NCI-H748 (cell line): ENCODE measurements around the gene SPC24.
"Not testable (repeated sequence)": the region's sequence is repeated elsewhere in the genome, so short reads cannot be mapped to it uniquely, and the experiment has no call there.

Experiments used
- DNase-seq: peaks from one replicate; lab custom pipeline; 2025; ENCODE audit not compliant: unreplicated experiment; lab: John Stamatoyannopoulos, UW

Gene SPC24

GRCh38 chr19:11192957-11193939, 37.7 kb upstream of the SPC24 start:
- DNase-seq: no peak

GRCh38 chr19:11191934-11192333, 36.4 kb upstream of the SPC24 start:
- DNase-seq: no peak

DNA sequence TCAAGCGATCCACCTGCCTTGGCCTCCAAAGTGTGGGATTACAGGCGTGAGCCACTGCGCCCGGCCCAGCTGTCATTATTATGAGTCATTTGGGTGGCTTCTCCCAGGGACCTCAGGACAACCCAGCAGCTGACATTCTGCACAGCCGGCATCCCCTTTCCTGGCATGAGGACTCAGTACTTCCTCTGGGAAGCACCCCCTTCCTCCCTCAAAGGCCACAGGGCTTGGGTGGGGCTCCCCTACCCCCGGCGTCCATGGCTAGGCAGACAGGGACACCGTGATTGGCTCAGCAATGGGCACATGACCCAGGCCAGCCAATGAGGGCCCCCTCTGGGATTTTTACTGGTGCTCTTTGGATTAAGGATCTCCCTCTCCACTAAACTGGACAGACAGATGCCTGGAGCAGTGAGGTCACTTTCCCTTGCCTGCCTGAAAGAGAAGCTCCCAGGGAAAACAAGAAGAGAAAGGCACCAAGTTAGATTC, 35.7 kb upstream of the SPC24 start:
- no peak for DNase-seq

DNA sequence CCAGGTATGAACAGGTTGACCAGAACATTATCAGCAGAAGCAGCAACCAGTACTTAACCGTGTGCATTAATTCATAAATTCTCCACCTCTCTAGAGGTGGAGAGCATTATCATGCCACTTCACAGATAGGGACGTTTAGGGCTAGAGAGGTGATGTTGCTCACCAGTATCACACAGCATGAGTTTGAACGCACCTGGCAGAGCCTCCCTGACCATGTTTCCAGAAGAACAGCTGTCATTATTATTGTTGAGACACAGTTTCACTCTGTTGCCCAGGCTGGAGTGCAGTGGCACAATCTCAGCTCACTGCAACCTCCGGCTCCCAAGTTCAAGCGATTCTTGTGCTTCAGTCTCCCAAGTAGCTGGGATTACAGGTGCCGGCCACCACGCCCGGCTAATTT, 34.9 kb upstream of the SPC24 start:
- no peak for DNase-seq

DNA sequence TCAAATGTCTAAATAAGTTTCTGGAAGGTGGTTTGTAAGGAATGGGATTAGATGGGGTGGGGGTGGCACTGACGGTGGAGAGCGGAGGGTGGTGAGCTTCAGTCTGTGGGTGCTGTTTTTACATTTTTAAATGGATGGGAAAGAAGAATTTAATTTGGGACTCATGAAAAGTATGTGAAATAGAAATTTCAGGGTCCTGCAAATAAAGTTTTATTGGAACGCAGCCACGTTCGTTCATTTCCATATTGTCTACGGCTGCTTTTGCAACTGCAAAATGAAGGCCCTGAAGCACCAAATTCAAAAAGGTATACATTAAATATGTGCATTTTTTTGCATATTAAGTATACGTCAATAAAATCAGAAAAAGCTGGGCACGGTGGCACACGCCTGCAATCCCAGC, 31.9 kb upstream of the SPC24 start:
- no peak for DNase-seq

DNA sequence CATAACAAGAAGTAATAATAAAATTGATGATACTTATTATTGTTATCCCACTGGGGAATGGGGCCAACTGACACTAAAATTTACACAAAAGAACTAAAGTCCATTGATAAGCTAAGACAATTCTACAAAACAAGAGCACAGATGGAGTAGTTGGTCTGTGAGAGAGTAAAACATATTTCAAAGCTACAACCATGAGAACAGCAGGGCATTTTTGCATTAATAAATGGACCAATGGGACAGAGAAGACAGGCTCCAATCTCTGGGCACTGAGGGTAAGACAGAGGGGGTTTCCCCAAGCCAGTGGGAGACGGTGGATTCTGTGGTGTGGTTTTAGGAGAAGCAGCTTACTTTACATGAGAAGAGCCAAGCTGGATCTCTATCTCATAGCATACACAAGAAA, 27.4 kb upstream of the SPC24 start:
- no peak for DNase-seq

DNA sequence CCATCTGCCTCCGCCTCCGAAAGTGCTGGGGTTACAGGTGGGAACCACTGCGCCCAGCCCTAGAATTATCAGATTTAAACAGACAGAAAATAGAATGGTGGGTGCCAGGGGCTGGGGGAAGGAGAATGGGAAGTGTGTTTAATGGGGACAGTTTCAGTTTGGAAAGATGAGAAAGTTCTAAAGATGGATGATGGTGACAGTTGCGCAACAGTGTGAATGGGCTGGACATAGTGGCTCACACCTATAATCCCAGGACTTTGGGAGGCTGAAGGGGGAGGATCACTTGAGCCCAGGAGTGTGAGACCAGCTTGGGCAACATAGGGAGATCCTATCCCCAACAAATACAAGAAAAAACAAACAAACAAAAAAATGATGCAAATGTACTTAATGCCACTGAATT, 25.9 kb upstream of the SPC24 start:
- no peak for DNase-seq

GRCh38 chr19:11180975-11181374, 25.4 kb upstream of the SPC24 start:
- DNase-seq: not testable (repeated sequence)

DNA sequence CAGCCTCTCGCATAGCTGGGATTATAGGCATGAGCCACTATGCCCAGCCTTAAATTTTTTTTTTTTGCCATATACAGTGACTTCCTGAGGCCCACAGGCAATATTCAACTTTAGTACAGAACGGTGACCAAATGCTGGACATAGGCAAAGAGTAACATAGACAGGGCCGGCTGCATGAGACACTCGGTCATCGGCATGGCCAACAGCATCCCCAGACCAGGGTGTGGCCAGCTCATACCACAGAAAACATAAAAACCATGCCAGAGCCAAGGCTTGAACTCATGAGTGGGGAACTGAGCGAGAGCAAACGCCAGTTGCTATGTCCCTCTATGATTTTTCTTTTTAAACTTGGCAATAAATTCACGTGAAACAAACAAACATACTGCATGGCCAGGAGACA, 24.8 kb upstream of the SPC24 start:
- no peak for DNase-seq

DNA sequence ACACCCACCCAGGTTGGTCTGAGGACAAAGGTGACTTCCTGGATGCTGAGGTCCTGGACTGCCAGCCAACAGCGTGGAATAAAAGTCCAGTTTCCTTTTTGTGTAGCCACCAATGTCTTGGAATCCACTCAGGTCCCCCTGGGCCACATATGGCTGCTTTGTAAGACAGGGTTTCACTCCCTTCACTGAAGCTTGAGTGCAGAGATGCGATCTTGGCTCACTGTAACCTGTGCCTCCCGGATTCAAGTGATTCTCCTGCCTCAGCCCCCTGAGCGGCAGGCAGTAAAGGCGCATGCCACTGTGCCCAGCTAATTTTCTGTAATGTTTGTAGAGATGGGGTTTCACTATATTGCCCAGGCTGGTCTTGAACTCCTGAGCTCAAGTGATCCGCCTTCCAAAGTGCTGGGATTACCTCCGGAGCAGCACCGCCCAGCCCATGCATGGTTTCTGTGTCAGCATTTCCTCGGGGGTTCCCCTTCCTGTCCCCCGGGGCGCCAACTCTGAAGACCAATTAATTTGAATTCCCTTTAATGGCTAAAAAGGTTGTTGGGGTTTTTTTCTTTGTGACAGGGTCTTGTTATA, 24.2 kb upstream of the SPC24 start:
- no peak for DNase-seq

DNA sequence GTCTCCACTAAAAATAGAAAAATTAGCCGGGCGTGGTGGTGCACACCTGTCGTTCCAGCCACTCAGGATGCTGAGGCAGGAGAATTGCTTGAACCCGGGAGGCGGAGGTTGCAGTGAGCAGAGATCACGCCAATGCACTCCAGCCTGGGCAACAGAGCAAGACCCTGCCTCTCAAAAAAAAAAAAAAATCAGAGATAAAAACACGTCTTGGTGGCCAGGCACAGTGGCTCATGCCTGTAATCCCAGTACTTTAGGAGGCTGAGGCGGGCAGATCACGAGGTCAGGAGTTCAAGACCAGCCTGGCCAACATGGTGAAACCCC, 23.5 kb upstream of the SPC24 start:
- DNase-seq: not testable (repeated sequence)

- no peak for DNase-seq
Measured at GRCh38 chr19:11177592-11177991, 22.0 kb upstream of the SPC24 start.

DNA sequence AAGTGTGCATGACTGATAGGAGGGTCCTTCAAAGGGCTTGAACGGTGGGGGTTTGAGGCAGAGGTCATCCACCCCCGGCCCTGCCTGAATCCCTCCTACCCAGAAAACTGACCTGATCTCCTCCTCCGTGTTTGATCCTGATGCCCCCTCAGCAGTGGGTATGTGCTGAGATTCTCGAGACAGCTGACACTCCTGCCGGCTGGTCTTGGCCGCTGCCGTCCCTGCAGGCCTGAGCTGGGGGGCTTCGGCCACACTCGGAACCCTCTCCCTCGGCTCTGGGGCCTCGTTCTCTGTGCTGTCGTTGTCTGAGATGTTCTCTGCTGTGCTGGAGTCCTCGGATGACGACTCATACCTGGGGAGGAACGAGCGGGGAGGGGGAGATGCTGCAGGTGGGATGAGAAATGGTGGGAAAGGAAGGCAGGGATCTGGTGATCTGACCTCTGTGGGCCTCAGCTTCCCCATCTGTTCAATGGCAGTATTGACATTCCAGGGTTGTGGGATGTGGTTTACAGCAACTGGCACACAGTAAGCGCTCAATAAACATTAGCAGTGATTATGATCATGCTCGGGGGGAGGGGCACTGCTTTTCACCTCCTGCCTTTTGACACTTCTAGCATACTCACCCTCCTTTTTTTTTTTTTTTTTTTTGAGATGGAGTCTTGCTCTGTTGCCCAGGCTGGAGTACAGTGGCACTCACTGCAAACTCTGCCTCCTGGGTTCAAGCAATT, 21.0 kb upstream of the SPC24 start:
- DNase-seq: no peak

DNA sequence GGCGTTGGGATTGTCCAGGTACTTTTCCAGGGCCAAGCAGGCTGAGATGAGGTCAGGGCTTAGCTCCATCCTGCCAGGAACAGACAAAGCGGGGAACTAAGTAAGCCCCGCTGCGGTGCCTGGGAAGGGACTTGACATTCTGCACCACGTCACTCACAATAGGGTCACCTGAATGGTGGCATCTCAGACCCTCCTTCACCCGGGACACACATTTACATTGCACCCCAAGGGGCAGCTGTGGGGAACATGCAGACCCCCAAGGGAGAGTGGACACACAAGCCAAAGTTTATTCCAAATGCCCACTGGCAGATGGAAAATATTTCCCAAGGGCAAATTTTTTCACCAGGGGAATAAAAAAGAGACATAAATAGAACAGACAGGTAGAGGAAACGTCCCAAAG, 20.3 kb upstream of the SPC24 start:
- DNase-seq: no peak

DNA sequence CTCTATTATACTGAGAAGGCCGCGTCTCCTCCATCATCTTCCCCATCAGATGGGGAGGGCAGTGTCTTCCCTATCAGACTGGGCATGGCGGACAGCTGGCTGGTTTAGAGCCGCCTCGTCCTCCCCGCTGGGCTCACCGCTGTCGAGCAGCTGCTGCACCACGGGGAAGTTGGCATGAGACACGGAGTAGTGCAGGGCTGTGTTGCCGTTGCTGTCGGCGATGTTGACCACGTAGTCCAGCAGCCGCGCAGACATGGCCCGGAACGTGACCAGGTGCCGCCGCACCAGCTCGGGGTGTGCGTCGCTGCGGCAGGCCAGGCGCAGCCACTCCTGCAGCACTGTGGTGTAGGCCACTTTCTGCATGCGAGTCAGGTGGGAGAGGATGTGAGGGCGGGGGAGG, 18.8 kb upstream of the SPC24 start:
- no peak for DNase-seq

DNA sequence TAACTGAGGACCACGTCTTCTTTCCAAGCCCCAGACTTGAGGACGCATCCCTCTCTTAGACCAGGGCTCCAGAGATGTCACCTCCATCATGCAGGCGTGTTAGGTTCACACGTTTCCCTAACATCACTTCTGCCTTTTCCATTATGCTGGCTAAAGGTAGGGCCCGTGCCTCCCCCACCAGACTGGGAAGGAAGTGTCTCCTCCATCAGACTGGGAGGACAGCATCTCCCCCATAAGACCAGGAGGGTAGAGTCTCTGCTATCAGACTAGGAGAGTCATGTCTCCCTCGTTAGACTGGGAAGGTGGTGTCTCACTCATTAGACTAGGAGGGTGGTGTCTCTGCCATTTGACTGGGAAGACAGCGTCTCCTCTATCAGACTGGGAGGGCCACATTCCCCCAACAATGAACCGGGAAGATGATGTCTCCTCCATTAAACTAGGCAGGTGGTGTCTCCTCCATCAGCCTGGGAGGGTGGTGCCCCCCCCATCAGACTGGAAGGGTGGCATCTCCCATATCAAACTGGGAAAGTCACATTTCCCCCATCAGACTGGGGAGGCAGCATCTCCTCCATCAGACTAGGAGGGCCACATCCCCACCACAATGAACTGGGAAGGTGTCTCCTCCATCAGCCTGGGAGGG, 18.1 kb upstream of the SPC24 start:
- no peak for DNase-seq

DNA sequence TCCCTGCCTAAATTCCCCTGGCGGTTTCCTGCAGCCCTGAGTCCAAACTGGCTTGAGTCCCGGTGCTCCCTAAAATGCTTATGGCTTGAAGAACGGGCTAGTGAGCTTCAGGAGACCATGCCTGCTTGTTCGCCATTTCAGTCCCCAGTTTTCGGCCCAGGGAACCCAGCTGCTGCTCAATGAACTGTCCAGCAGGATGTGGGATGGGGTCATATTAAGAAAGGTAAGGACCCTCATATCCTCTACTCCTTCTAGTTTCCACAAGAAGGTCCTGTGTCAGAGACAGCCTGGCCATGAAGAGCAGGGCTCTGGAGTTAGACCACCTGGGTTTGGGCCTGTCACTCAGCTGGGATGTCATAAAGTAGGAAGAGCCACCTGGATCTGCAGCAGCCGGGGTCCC, 17.0 kb upstream of the SPC24 start:
- DNase-seq: no peak

GRCh38 chr19:11171144-11171543, 15.6 kb upstream of the SPC24 start:
- DNase-seq: no peak

DNA sequence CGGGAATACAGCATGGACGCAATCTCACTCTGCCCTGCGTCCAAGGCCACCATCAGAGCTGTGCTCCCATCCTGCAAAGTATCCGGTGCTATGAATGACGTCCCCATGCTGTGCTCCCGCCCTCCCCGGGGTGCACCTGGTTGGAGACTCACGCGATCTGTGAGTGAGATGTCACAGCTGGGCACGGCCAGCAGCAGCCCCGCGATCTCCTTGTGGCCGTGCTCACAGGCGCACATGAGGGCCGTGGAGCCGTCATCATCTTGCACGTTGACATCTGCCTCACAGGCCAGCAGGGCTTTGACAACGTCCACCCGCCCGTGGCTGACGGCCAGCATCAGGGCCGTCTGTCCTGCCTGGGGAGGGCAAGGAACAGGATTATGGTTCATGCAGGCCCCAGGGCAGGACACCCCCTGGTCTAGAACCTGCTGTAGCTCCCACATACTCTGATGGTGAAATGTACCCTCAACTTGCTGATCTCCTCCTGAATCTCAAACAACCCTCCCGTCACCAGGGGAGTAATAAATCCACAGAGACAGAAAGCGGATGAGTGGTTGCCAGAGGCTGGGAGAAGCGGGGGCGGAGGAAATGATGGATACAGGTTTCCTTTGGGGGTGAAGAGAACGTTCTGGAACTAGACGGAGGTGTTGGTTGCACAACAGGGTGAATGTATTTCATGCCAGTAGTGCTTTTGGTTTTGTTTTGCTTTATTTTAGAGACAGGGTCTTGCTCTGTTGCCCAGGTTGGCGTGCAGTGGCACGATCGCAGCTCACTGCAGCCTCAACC, 14.5 kb upstream of the SPC24 start:
- DNase-seq: no peak

DNA sequence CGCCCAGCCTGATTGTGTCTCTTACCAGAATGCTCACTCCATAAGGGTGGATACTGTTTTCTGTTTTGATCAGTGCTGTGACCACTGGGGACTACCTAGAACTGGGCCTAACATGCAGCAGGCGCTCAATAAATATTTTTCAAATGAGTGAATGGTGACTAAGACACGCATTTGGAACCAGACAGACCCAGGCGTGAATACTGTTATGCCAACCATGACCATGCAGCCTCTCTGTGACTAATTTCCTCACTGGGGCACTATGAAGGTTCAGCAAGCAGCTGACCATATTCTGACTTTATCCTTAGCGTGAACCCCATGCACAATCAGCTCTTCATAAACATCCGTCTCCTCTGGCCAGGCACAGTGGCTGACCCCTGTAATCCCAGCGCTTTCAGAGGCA, 13.0 kb upstream of the SPC24 start:
- no peak for DNase-seq
